ENCODE results near the gene GPBP1. TPM values are rescaled to one million over a fixed set of nuclear protein-coding genes. Genes with fewer than 3 reads are reported as not detected.
"Not testable (repeated sequence)": the region's sequence is repeated elsewhere in the genome, so short reads cannot be mapped to it uniquely, and the experiment has no call there.

GPBP1 gene
- total RNA-seq, 1 donor from 2014 or later, result 63.0 TPM

DNA sequence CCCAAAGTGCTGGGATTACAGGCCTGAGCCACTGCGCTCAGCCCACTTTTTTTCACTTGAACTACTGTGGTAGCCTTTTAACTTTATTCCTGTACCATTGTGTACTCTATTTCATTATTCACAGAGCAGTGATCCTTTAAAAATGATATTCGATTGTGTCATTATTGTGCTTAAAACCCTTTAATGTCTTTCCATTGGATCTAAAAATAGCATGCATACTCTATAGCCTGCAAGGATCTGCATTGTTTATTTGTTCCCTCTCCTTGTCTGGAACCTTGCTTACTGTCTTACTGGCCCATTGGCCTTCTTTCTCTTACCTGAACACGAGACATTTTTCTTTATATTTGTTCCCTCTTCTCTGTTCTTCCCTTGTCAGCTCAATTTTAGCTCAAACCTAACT is 15.7 kb downstream of the GPBP1 start:
- H3K4me3 ChIP-seq, result no peak overlapping the region
- TF ChIP-seq, protein P1, sequence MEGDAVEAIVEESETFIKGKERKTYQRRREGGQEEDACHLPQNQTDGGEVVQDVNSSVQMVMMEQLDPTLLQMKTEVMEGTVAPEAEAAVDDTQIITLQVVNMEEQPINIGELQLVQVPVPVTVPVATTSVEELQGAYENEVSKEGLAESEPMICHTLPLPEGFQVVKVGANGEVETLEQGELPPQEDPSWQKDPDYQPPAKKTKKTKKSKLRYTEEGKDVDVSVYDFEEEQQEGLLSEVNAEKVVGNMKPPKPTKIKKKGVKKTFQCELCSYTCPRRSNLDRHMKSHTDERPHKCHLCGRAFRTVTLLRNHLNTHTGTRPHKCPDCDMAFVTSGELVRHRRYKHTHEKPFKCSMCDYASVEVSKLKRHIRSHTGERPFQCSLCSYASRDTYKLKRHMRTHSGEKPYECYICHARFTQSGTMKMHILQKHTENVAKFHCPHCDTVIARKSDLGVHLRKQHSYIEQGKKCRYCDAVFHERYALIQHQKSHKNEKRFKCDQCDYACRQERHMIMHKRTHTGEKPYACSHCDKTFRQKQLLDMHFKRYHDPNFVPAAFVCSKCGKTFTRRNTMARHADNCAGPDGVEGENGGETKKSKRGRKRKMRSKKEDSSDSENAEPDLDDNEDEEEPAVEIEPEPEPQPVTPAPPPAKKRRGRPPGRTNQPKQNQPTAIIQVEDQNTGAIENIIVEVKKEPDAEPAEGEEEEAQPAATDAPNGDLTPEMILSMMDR (IDR thresholded peaks at IDR 0.05), result no peak
- intact Hi-C loops (cut with DNase I), result no loop called here
- no peak for DNase-seq
- peaks cover 58% of the 10 kb centered on the region for H3K4me1 ChIP-seq
- no peak for ATAC-seq
- no peak overlapping the region for H3K27ac ChIP-seq
- no peaks in the 10 kb centered on the region for H3K9me3 ChIP-seq
- H3K36me3 ChIP-seq, result peaks cover 15% of the 10 kb centered on the region
- H3K27me3 ChIP-seq, result no peaks in the 10 kb centered on the region

DNA sequence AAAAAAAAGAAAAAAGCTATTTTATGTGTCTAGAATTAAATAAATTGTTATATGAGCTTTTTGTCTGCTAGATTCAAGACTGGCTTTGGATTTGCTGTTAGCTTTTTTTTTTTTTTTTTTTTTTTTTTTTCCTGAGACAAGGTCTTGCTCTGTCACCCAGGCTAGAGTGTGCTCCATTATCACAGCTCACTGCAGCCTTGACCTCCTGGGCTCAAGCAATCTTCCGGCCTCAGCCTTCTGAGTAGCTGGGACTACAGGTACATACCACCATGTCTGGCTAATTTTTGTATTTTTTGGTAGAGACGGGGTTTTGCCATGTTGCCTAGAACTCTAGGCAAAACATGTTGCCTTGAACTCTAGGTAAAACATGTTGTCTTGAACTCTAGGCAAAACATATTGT is 16.7 kb downstream of the GPBP1 start:
- ATAC-seq, result no peak
- Histone ChIP-seq H3K27ac (no peak overlapping the region), H3K4me1 (peaks cover 47% of the 10 kb centered on the region), H3K4me3 (no peak overlapping the region), H3K9me3 (no peaks in the 10 kb centered on the region), H3K27me3 (no peaks in the 10 kb centered on the region), H3K36me3 (peaks cover 13% of the 10 kb centered on the region)
- no peak for DNase-seq
- TF ChIP-seq, protein P1 (IDR thresholded peaks at IDR 0.05), result no peak
- intact Hi-C loops (cut with DNase I), result no loop called here

DNA sequence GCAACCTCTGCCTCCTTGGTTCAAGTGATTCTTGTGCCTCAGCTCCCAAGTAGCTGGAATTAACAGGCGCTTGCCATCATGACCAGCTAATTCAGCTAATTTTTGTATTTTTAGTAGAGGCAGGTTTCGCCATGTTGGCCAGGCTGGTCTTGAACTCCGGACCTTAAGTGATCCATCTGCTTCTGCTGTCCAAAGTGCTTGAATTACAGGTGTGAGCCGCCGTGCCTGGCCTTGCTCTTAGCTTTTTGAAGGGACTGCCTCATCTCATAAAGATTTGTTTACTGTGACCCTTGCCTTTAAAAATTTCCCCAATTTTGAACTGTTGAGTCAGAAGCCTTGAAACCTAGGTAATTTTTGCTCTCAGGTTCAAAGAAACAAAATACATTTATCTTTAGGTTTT is 17.3 kb downstream of the GPBP1 start:
- intact Hi-C loops (cut with DNase I), result no loop called here
- TF ChIP-seq, protein P1 (IDR thresholded peaks at IDR 0.05), result no peak
- Histone ChIP-seq H3K27me3 (no peaks in the 10 kb centered on the region), H3K36me3 (peaks cover 15% of the 10 kb centered on the region), H3K4me1 (peaks cover 42% of the 10 kb centered on the region), H3K27ac (no peak overlapping the region), H3K4me3 (no peak overlapping the region), H3K9me3 (no peaks in the 10 kb centered on the region)
- DNase-seq (no peak), ATAC-seq (no peak)

DNA sequence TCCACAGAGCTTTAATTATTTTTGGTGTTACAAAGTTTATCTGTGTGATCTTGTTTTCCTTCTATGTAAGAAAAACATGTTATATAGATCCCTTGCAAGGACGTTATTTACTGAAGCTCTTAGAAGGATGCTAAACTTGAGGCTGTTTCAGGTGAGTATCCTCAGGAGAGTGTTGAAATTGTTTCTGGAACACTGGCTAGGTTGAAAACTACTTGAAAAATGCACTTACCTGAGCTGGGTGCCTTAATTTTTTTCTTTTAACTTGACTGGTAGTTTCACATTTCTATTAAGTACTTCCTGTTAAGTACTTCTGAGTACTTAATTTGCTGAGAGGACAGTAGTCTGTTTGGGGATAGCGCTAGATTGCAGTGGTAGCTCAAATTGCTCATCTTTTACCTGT is 18.1 kb downstream of the GPBP1 start:
- no peaks in the 10 kb centered on the region for H3K27me3 ChIP-seq
- peaks cover 23% of the 10 kb centered on the region for H3K36me3 ChIP-seq
- peaks cover 36% of the 10 kb centered on the region for H3K4me1 ChIP-seq
- ATAC-seq (peak; percentile 68), DNase-seq (no peak)
- H3K27ac ChIP-seq, result no peak overlapping the region
- intact Hi-C loops (cut with DNase I), result no loop called here
- H3K4me3 ChIP-seq, result no peak overlapping the region
- TF ChIP-seq, protein P1 (IDR thresholded peaks at IDR 0.05), result no peak
- no peaks in the 10 kb centered on the region for H3K9me3 ChIP-seq

DNA sequence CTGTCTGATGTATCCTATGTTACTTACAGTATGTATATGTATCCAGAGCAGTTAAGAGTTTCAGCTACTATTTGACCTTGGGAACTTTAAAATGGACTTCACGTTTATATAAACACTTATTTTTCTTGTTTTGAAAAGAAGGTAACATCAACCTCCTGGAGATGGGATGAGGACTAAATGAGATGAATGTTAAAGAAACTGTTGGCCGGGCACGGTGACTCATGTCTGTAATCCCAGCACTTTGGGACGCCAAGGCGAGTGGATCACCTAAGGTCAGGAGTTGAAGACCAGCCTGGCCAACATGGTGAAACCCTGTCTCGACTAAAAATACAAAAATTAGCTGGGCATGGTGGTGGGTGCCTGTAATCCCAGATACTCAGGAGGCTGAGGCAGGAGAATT is 19.0 kb downstream of the GPBP1 start:
- ATAC-seq; H3K4me3 ChIP-seq; H3K27me3 ChIP-seq; DNase-seq; H3K27ac ChIP-seq; H3K9me3 ChIP-seq; intact Hi-C loops (cut with DNase I): not testable (repeated sequence)
- Histone ChIP-seq H3K36me3 (peaks cover 29% of the 10 kb centered on the region), H3K4me1 (peaks cover 27% of the 10 kb centered on the region)

DNA sequence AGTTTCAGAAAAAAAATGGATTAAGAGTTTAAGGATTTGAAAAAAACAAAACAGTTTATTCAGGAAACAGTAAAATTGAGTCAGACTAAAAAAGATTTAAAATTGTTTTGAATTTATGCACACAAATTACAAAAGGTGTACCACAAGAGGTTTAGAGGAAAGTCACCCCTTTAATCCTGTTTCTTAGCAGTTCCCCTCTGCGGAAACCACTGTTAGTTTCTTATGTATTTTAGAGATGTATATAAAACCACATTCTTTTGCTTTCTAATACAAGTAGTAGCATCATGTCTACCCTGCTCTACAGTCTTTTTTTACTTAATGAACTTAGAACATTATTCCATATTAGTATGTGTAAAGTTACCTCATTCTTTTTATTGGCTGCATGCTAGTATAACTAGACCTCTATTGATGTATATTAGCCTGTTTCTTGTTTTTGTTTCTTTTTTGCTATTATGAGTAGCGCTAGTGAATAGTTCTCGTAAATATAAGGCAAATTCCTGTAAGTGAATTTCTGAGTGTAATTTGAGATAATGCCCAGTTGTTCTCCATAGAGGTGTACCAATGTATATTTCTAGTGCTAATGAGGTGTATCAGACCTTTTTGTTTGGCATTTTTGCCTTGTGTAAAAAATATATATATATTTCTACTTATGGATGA is 20.0 kb downstream of the GPBP1 start:
- H3K4me1 ChIP-seq, result peaks cover 17% of the 10 kb centered on the region
- H3K4me3 ChIP-seq, result no peak overlapping the region
- ATAC-seq (no peak), DNase-seq (no peak)
- H3K9me3 ChIP-seq, result no peaks in the 10 kb centered on the region
- no peak overlapping the region for H3K27ac ChIP-seq
- no peaks in the 10 kb centered on the region for H3K27me3 ChIP-seq
- H3K36me3 ChIP-seq, result peaks cover 29% of the 10 kb centered on the region
- intact Hi-C loops (cut with DNase I), result no loop called here
- TF ChIP-seq, protein P1 (IDR thresholded peaks at IDR 0.05), result no peak
